Breast epithelium (tissue), 3 donors: ENCODE data around the gene FBN1.

ENCODE experiments used
- CTCF ChIP-seq, 3 donors: fragments of 450-650 bp; IDR thresholded peaks; one replicate each; pipeline ENCODE4 v1.5.1; 2016 to 2017; ENCODE audit warnings: antibody characterized with exemption in 3 of 3, mild to moderate bottlenecking in 3 of 3, moderate library complexity in 3 of 3
- POLR2A ChIP-seq: fragments of 450-650 bp; IDR thresholded peaks from one replicate; pipeline ENCODE4 v1.6.1; 2016; ENCODE audit warnings: antibody characterized with exemption, mild to moderate bottlenecking, moderate library complexity
- POLR2AphosphoS5 ChIP-seq, 3 donors: sonication (generic); formaldehyde crosslinking; IDR thresholded peaks; one replicate each; pipeline ENCODE4 v1.6.1; 2017; ENCODE audit warnings: antibody characterized with exemption in 3 of 3

DNA sequence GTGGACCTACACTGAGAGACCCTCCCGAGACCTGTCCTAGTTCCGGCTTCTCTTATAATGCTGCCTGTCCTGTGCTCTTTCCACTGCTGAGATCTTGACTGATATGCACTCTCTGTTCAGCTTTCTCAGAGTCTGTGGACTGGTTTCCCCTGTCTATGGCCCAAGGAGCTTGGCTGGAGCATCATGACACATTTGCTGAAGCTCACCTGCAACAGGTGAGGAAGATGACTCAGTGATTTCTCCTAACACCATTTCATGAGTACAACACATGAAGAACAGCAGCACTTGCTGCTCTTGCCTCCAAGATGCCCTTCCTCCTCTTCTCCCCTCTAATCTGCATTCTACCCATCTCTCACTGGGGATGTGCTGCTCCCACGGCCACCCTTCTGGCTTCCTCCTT, 222.2 kb downstream of the FBN1 start:
- TF ChIP-seq CTCF (IDR thresholded peaks at IDR 0.05) = no peak
- TF ChIP-seq POLR2A = no peak
- TF ChIP-seq POLR2AphosphoS5 (IDR thresholded peaks at IDR 0.05) = no peak
